GM12874 (cell line): ENCODE results near the gene ARL13B.

Experiments
- CTCF ChIP-seq: IDR thresholded peaks from 2 replicates; pipeline ENCODE4 v1.5.1; 2011; ENCODE audit warnings: low read depth, mild to moderate bottlenecking, control low read depth, low read length, moderate library complexity; ENCODE audit not compliant: insufficient read depth

ARL13B gene

GRCh38 chr3:94081884-94082283 lies 101.9 kb downstream of the ARL13B start:
- TF ChIP-seq CTCF, result no peak

- no peak for TF ChIP-seq CTCF
Measured at GRCh38 chr3:94082391-94082937, 102.5 kb downstream of the ARL13B start.

- TF ChIP-seq CTCF, result no peak
Measured at GRCh38 chr3:94083261-94083660, 103.3 kb downstream of the ARL13B start.

- TF ChIP-seq CTCF, result no peak
Measured at GRCh38 chr3:94089126-94089525, 109.2 kb downstream of the ARL13B start.

GRCh38 chr3:94092086-94092485 lies 112.1 kb downstream of the ARL13B start:
- no peak for TF ChIP-seq CTCF

- no peak for TF ChIP-seq CTCF
Measured at GRCh38 chr3:94093151-94093550, 113.2 kb downstream of the ARL13B start.

GRCh38 chr3:94095111-94095510 lies 115.2 kb downstream of the ARL13B start:
- no peak for TF ChIP-seq CTCF

- no peak for TF ChIP-seq CTCF
Measured at GRCh38 chr3:94098452-94098851, 118.5 kb downstream of the ARL13B start.
